Smooth muscle cell (in vitro differentiated cells): ENCODE measurements around the gene NOC2L. TPM values are rescaled to one million over a fixed set of nuclear protein-coding genes. Genes with fewer than 3 reads are reported as not detected.

Source experiments
- DNase-seq: peaks from one replicate; lab custom pipeline; 2025; ENCODE audit not compliant: unreplicated experiment; lab: John Stamatoyannopoulos, UW
- H2AFZ ChIP-seq: fragments of 200-600 bp; sonication (generic); 2 replicates; pipeline ENCODE4 v1.6.0; 2016; ENCODE audit warnings: antibody characterized with exemption, low read depth, mild to moderate bottlenecking
- H3F3A ChIP-seq: fragments of 200-600 bp; sonication (generic); 2 replicates; pipeline ENCODE4 v1.6.0; 2017; ENCODE audit warnings: antibody characterized with exemption, low read depth
- H3K27ac ChIP-seq: fragments of 200-600 bp; sonication (generic); 2 replicates; pipeline ENCODE4 v1.5.1; 2016; ENCODE audit warnings: low read depth, mild to moderate bottlenecking
- H3K27me3 ChIP-seq: fragments of 200-600 bp; sonication (generic); 2 replicates; pipeline ENCODE4 v1.6.1; 2016; ENCODE audit warnings: low read depth, mild to moderate bottlenecking
- H3K36me3 ChIP-seq: fragments of 200-600 bp; sonication (generic); 2 replicates; pipeline ENCODE4 v1.5.1; 2016; ENCODE audit warnings: low read depth
- H3K4me1 ChIP-seq: fragments of 200-600 bp; sonication (generic); 2 replicates; pipeline ENCODE4 v1.5.1; 2016; ENCODE audit warnings: low read depth
- H3K4me2 ChIP-seq: fragments of 200-600 bp; sonication (generic); 2 replicates; pipeline ENCODE4 v1.6.0; 2016; ENCODE audit warnings: mild to moderate bottlenecking
- H3K4me3 ChIP-seq: fragments of 200-600 bp; sonication (generic); 2 replicates; pipeline ENCODE4 v1.5.1; 2016; ENCODE audit warnings: mild to moderate bottlenecking
- H3K79me2 ChIP-seq: fragments of 200-600 bp; sonication (generic); 2 replicates; pipeline ENCODE4 v1.6.0; 2016; ENCODE audit warnings: low read depth, mild to moderate bottlenecking
- H3K9ac ChIP-seq: fragments of 200-600 bp; sonication (generic); 2 replicates; pipeline ENCODE4 v1.6.0; 2016; ENCODE audit warnings: low read depth
- H3K9me3 ChIP-seq: fragments of 200-600 bp; sonication (generic); replicated peaks from 2 replicates; pipeline ENCODE4 v1.5.1; 2016; ENCODE audit warnings: low read depth
- H4K20me1 ChIP-seq: fragments of 200-600 bp; sonication (generic); 2 replicates; pipeline ENCODE4 v1.6.0; 2016; ENCODE audit warnings: low read depth
- WGBS: methylation state at CpG from one replicate; pipeline ENCODE4 v1.1.7; 2016; ENCODE audit warnings: low lambda C conversion rate; 5-methylcytosine and 5-hydroxymethylcytosine counted together
- polyA plus RNA-seq: library from polyadenylated mRNA; unstranded; fragments of >200 nt; fragmentation: Nextera tagmentation; extraction: Ambion mirVana; gene quantifications from 2 replicates; pipeline ENCODE4 v1.2.1, GENCODE V29; 2016
- total RNA-seq: library from RNA; depleted of rRNA; stranded (reverse); fragments of >200 nt; gene quantifications from 2 replicates; pipeline ENCODE4 v1.2.3, GENCODE V29; 2014
- TF ChIP-seq, protein P1 (sequence below): fragments of 200-600 bp; sonication (generic); IDR thresholded peaks from 2 replicates; pipeline ENCODE4 v1.5.1; 2017; ENCODE audit warnings: borderline replicate concordance, mild to moderate bottlenecking, antibody characterized with exemption; ENCODE audit not compliant: insufficient read depth, poor library complexity, severe bottlenecking

Gene NOC2L
- total and polyA plus RNA-seq, 2 experiments from 2014 or later, result 38.9 to 64.0 TPM

DNA sequence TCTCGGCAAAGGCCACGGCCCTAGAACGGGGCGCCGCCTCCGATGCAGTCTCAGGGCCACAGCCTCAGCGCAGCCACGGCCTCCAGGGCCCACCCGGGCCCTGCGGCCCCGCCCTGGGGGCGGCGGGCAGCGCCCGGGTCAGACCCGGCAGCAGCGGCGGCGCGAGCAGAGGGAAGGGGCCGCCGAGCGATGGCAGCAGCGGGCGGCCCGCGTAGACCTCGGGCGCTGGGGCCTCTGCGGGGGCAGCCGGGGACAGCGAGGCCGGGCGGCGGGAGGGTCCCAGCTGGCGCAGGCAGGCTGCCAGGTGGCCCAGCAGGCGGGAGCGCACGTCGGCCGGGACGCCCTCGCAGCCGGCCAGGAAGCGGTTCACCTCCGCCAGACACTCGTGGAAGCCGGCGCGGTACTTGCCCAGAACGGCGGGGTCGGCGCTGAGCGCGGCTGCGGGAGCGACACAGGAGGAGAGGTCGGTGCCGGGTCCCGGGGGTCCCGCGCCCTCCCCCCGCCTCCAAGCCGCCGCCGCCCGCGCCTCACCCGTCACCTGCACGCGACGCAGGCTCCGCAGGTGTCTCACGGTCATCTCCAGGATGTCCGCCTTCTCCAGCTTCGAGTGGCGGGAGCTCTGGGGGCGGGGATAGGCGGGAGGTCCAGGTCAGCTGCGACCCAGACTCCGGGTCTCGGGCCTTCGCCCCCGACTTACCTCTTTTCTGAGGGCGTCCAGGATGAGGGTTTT is 40.1 kb upstream of the NOC2L start:
- H3K9me3 ChIP-seq, result no peaks in the 10 kb centered on the region
- peak overlapping the region; percentile 70 for H3K4me3 ChIP-seq
- no peaks in the 10 kb centered on the region for H3K36me3 ChIP-seq
- H3K27me3 ChIP-seq, result no peaks in the 10 kb centered on the region
- DNase-seq, result no peak
- no peak overlapping the region for H2AFZ ChIP-seq
- H3K4me2 ChIP-seq, result peak overlapping the region; percentile 99
- peak overlapping the region; percentile 76 for H3K9ac ChIP-seq
- H3K4me1 ChIP-seq, result peaks cover 4% of the 10 kb centered on the region
- TF ChIP-seq, protein P1, sequence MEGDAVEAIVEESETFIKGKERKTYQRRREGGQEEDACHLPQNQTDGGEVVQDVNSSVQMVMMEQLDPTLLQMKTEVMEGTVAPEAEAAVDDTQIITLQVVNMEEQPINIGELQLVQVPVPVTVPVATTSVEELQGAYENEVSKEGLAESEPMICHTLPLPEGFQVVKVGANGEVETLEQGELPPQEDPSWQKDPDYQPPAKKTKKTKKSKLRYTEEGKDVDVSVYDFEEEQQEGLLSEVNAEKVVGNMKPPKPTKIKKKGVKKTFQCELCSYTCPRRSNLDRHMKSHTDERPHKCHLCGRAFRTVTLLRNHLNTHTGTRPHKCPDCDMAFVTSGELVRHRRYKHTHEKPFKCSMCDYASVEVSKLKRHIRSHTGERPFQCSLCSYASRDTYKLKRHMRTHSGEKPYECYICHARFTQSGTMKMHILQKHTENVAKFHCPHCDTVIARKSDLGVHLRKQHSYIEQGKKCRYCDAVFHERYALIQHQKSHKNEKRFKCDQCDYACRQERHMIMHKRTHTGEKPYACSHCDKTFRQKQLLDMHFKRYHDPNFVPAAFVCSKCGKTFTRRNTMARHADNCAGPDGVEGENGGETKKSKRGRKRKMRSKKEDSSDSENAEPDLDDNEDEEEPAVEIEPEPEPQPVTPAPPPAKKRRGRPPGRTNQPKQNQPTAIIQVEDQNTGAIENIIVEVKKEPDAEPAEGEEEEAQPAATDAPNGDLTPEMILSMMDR, result no peak
- peaks cover 3% of the 10 kb centered on the region for H3K79me2 ChIP-seq
- WGBS, result 2% methylated on average over 40 of the region's 86 CpGs
- H3K27ac ChIP-seq, result no peak overlapping the region
- peaks cover 33% of the 10 kb centered on the region for H4K20me1 ChIP-seq
- H3F3A ChIP-seq, result no peaks in the 10 kb centered on the region

DNA sequence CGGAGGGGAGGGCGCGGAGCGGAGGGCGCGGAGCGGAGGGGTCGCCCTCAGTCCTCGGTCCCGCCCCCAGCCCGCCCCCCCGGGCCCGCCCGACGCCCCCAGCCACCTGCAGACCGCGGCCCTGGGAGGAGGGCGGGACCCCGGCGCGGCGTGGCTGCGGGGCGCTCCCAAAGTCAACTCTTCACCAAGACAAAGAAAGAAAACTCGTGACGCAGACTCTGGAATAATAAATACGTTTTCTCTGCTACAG is 39.6 kb upstream of the NOC2L start:
- Histone ChIP-seq H3K27ac (no peak overlapping the region), H3K36me3 (no peaks in the 10 kb centered on the region), H4K20me1 (peaks cover 33% of the 10 kb centered on the region), H3K4me1 (peaks cover 4% of the 10 kb centered on the region), H3K4me3 (peak overlapping the region; percentile 70), H3K79me2 (peaks cover 3% of the 10 kb centered on the region), H3K4me2 (peak overlapping the region; percentile 99), H3K9ac (peak overlapping the region; percentile 76), H3F3A (no peaks in the 10 kb centered on the region), H3K9me3 (no peaks in the 10 kb centered on the region), H2AFZ (no peak overlapping the region), H3K27me3 (no peaks in the 10 kb centered on the region)
- 10% methylated on average over 4 of the region's 27 CpGs for WGBS
- no peak for DNase-seq
- TF ChIP-seq, protein P1, result no peak

DNA sequence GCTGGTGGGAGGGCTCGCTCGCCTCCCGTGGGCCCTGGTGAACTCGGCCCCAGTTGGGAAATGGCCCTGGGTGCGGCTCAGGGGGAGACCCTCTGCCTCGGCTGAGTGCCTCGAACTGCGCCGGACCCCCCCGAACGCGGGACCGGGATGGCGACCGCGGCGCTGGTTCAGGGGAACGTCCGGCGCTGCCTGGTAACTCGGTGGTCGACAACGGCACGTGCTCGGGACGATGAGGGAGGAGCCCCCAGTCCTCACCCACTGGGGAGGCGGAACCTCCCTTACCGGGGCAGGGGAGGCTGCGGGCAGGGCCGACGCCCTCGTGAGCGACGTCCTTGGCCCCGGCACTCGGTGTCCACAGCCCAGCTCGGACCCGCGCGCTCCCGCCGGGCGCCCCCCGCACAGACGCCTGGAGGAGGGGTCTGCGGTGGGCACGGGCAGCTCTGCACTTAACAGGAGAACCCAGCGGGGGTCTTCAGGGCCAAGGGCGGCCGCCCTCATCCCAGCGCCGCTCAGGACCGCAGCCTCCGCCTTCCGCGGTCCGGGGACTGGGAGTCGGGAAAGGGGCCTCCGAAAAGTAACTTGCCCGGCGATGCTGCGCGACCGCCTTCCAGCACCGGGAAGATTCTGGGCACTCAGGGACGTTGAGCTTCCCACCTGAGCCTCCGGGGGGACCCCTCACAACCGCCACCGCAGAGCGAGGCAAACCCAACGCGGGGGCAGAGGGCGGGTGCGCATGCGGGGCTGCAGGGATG is 39.1 kb upstream of the NOC2L start:
- no peak overlapping the region for H2AFZ ChIP-seq
- H3K36me3 ChIP-seq, result no peaks in the 10 kb centered on the region
- peaks cover 4% of the 10 kb centered on the region for H3K4me1 ChIP-seq
- H3K79me2 ChIP-seq, result peaks cover 3% of the 10 kb centered on the region
- TF ChIP-seq, protein P1, result no peak
- peak overlapping the region; percentile 99 for H3K4me2 ChIP-seq
- DNase-seq, result no peak
- peaks cover 29% of the 10 kb centered on the region for H4K20me1 ChIP-seq
- no peaks in the 10 kb centered on the region for H3K9me3 ChIP-seq
- no peak overlapping the region for H3K27ac ChIP-seq
- H3K9ac ChIP-seq, result peak overlapping the region; percentile 76
- WGBS, result 30% methylated on average over 53 of the region's 75 CpGs
- H3K27me3 ChIP-seq, result no peaks in the 10 kb centered on the region
- peak overlapping the region; percentile 70 for H3K4me3 ChIP-seq
- no peaks in the 10 kb centered on the region for H3F3A ChIP-seq

DNA sequence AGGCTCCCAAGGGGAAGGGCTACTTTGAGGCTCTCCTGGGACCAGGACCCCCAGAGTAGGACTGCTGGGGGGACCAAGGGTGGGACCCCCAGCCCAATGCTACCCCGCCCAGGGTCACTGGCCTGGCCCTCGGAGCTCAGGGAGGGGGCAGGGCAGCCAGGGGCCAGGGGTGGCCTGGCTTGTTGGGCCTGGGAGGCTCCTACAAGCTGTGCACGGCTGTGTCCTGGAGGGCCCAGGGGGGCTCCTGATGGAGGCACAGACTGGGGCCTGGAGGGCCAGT is 38.6 kb upstream of the NOC2L start:
- H3K27ac ChIP-seq, result no peak overlapping the region
- no peaks in the 10 kb centered on the region for H3F3A ChIP-seq
- H3K36me3 ChIP-seq, result no peaks in the 10 kb centered on the region
- no peak overlapping the region for H3K4me3 ChIP-seq
- H3K79me2 ChIP-seq, result peaks cover 3% of the 10 kb centered on the region
- TF ChIP-seq, protein P1, result no peak
- 69% methylated on average over 3 of the region's 3 CpGs for WGBS
- peak overlapping the region; percentile 99 for H3K4me2 ChIP-seq
- H3K9ac ChIP-seq, result no peak overlapping the region
- DNase-seq, result no peak
- H2AFZ ChIP-seq, result no peak overlapping the region
- H3K27me3 ChIP-seq, result no peaks in the 10 kb centered on the region
- H4K20me1 ChIP-seq, result peaks cover 24% of the 10 kb centered on the region
- peaks cover 4% of the 10 kb centered on the region for H3K4me1 ChIP-seq
- no peaks in the 10 kb centered on the region for H3K9me3 ChIP-seq
